ENCODE data around the gene REC114.
"Not testable (repeated sequence)": the region's sequence is repeated elsewhere in the genome, so short reads cannot be mapped to it uniquely, and the experiment has no call there.

Gene REC114

GRCh38 chr15:73485372-73485771 is 42.4 kb downstream of the REC114 start:
- Histone ChIP-seq H3K4me3 (ENCODE audit: low read depth, low read length) (no peak overlapping the region), H3K27ac (ENCODE audit: low read depth, low read length) (no peak overlapping the region), H3K27me3 (ENCODE audit: insufficient read depth, low read length) (peaks cover 7% of the 10 kb centered on the region; the same call in 1 of the 2 replicates), H2AFZ (ENCODE audit: low read length, unreplicated experiment) (no peak overlapping the region), H3K4me1 (ENCODE audit: control insufficient read depth, insufficient read depth, low read length, unreplicated experiment) (peaks cover 6% of the 10 kb centered on the region), H3K79me2 (ENCODE audit: control insufficient read depth, insufficient read depth, low read length, unreplicated experiment) (no peaks in the 10 kb centered on the region), H3K36me3 (ENCODE audit: insufficient read depth, low read length) (no peaks in the 10 kb centered on the region)

GRCh38 chr15:73485885-73486284 is 42.9 kb downstream of the REC114 start:
- H3K4me1 ChIP-seq (ENCODE audit: control insufficient read depth, insufficient read depth, low read length, unreplicated experiment); H2AFZ ChIP-seq (ENCODE audit: low read length, unreplicated experiment); H3K36me3 ChIP-seq (ENCODE audit: insufficient read depth, low read length); H3K27me3 ChIP-seq (ENCODE audit: insufficient read depth, low read length); H3K4me3 ChIP-seq (ENCODE audit: low read depth, low read length); H3K27ac ChIP-seq (ENCODE audit: low read depth, low read length); H3K79me2 ChIP-seq (ENCODE audit: control insufficient read depth, insufficient read depth, low read length, unreplicated experiment): not testable (repeated sequence)

GRCh38 chr15:73488698-73489097 is 45.7 kb downstream of the REC114 start:
- H3K27ac ChIP-seq (ENCODE audit: low read depth, low read length): no peak overlapping the region
- H3K4me3 ChIP-seq (ENCODE audit: low read depth, low read length): no peak overlapping the region
- H2AFZ ChIP-seq (ENCODE audit: low read length, unreplicated experiment): no peak overlapping the region

GRCh38 chr15:73493922-73494321 is 51.0 kb downstream of the REC114 start:
- peaks cover 34% of the 10 kb centered on the region for H3K27me3 ChIP-seq (ENCODE audit: insufficient read depth, low read length)
- H3K79me2 ChIP-seq (ENCODE audit: control insufficient read depth, insufficient read depth, low read length, unreplicated experiment): no peaks in the 10 kb centered on the region
- H3K4me1 ChIP-seq (ENCODE audit: control insufficient read depth, insufficient read depth, low read length, unreplicated experiment): no peaks in the 10 kb centered on the region
- no peak overlapping the region for H3K27ac ChIP-seq (ENCODE audit: low read depth, low read length)
- H3K36me3 ChIP-seq (ENCODE audit: insufficient read depth, low read length): no peaks in the 10 kb centered on the region
- no peak overlapping the region for H3K4me3 ChIP-seq (ENCODE audit: low read depth, low read length)
- H2AFZ ChIP-seq (ENCODE audit: low read length, unreplicated experiment): no peak overlapping the region

More at GRCh38 chr15:73488698-73489097, 45.7 kb downstream of the REC114 start:
- Histone ChIP-seq H3K4me1 (ENCODE audit: control insufficient read depth, insufficient read depth, low read length, unreplicated experiment) (peaks cover 6% of the 10 kb centered on the region), H3K27me3 (ENCODE audit: insufficient read depth, low read length) (peaks cover 23% of the 10 kb centered on the region), H3K79me2 (ENCODE audit: control insufficient read depth, insufficient read depth, low read length, unreplicated experiment) (no peaks in the 10 kb centered on the region), H3K36me3 (ENCODE audit: insufficient read depth, low read length) (no peaks in the 10 kb centered on the region)

- H3K4me1 ChIP-seq (ENCODE audit: control insufficient read depth, insufficient read depth, low read length, unreplicated experiment): no peaks in the 10 kb centered on the region
- H3K4me3 ChIP-seq (ENCODE audit: low read depth, low read length): no peak overlapping the region
- no peak overlapping the region for H2AFZ ChIP-seq (ENCODE audit: low read length, unreplicated experiment)
- no peaks in the 10 kb centered on the region for H3K79me2 ChIP-seq (ENCODE audit: control insufficient read depth, insufficient read depth, low read length, unreplicated experiment)
- no peak overlapping the region for H3K27ac ChIP-seq (ENCODE audit: low read depth, low read length)
- H3K27me3 ChIP-seq (ENCODE audit: insufficient read depth, low read length): peaks cover 41% of the 10 kb centered on the region
- H3K36me3 ChIP-seq (ENCODE audit: insufficient read depth, low read length): no peaks in the 10 kb centered on the region
Measured at GRCh38 chr15:73495181-73495580, 52.2 kb downstream of the REC114 start.

GRCh38 chr15:73500696-73501095 is 57.7 kb downstream of the REC114 start:
- no peaks in the 10 kb centered on the region for H3K4me1 ChIP-seq (ENCODE audit: control insufficient read depth, insufficient read depth, low read length, unreplicated experiment)
- no peaks in the 10 kb centered on the region for H3K79me2 ChIP-seq (ENCODE audit: control insufficient read depth, insufficient read depth, low read length, unreplicated experiment)
- no peak overlapping the region for H3K4me3 ChIP-seq (ENCODE audit: low read depth, low read length)
- no peak overlapping the region for H3K27ac ChIP-seq (ENCODE audit: low read depth, low read length)
- H3K36me3 ChIP-seq (ENCODE audit: insufficient read depth, low read length): no peaks in the 10 kb centered on the region
- H2AFZ ChIP-seq (ENCODE audit: low read length, unreplicated experiment): no peak overlapping the region
- peaks cover 20% of the 10 kb centered on the region for H3K27me3 ChIP-seq (ENCODE audit: insufficient read depth, low read length)

- Histone ChIP-seq H3K36me3 (ENCODE audit: insufficient read depth, low read length) (no peaks in the 10 kb centered on the region), H3K4me3 (ENCODE audit: low read depth, low read length) (no peak overlapping the region), H3K4me1 (ENCODE audit: control insufficient read depth, insufficient read depth, low read length, unreplicated experiment) (no peaks in the 10 kb centered on the region), H3K79me2 (ENCODE audit: control insufficient read depth, insufficient read depth, low read length, unreplicated experiment) (no peaks in the 10 kb centered on the region), H3K27ac (ENCODE audit: low read depth, low read length) (no peak overlapping the region), H3K27me3 (ENCODE audit: insufficient read depth, low read length) (peaks cover 3% of the 10 kb centered on the region; the same call in 1 of the 2 replicates), H2AFZ (ENCODE audit: low read length, unreplicated experiment) (no peak overlapping the region)
Measured at GRCh38 chr15:73504885-73505284, 61.9 kb downstream of the REC114 start.

GRCh38 chr15:73515527-73515926 is 72.6 kb downstream of the REC114 start:
- no peaks in the 10 kb centered on the region for H3K27me3 ChIP-seq (ENCODE audit: insufficient read depth, low read length)
- no peak overlapping the region for H3K4me3 ChIP-seq (ENCODE audit: low read depth, low read length)
- no peaks in the 10 kb centered on the region for H3K79me2 ChIP-seq (ENCODE audit: control insufficient read depth, insufficient read depth, low read length, unreplicated experiment)
- no peaks in the 10 kb centered on the region for H3K36me3 ChIP-seq (ENCODE audit: insufficient read depth, low read length)
- no peaks in the 10 kb centered on the region for H3K4me1 ChIP-seq (ENCODE audit: control insufficient read depth, insufficient read depth, low read length, unreplicated experiment)
- no peak overlapping the region for H2AFZ ChIP-seq (ENCODE audit: low read length, unreplicated experiment)
- H3K27ac ChIP-seq (ENCODE audit: low read depth, low read length): no peak overlapping the region

- Histone ChIP-seq H3K4me3 (ENCODE audit: low read depth, low read length) (no peak overlapping the region), H3K27me3 (ENCODE audit: insufficient read depth, low read length) (no peaks in the 10 kb centered on the region), H3K4me1 (ENCODE audit: control insufficient read depth, insufficient read depth, low read length, unreplicated experiment) (no peaks in the 10 kb centered on the region), H3K36me3 (ENCODE audit: insufficient read depth, low read length) (no peaks in the 10 kb centered on the region), H2AFZ (ENCODE audit: low read length, unreplicated experiment) (no peak overlapping the region), H3K27ac (ENCODE audit: low read depth, low read length) (no peak overlapping the region), H3K79me2 (ENCODE audit: control insufficient read depth, insufficient read depth, low read length, unreplicated experiment) (no peaks in the 10 kb centered on the region)
Measured at GRCh38 chr15:73517566-73517965, 74.6 kb downstream of the REC114 start.

- Histone ChIP-seq H2AFZ (ENCODE audit: low read length, unreplicated experiment) (no peak overlapping the region), H3K4me1 (ENCODE audit: control insufficient read depth, insufficient read depth, low read length, unreplicated experiment) (no peaks in the 10 kb centered on the region), H3K4me3 (ENCODE audit: low read depth, low read length) (no peak overlapping the region), H3K36me3 (ENCODE audit: insufficient read depth, low read length) (no peaks in the 10 kb centered on the region), H3K27me3 (ENCODE audit: insufficient read depth, low read length) (no peaks in the 10 kb centered on the region), H3K79me2 (ENCODE audit: control insufficient read depth, insufficient read depth, low read length, unreplicated experiment) (no peaks in the 10 kb centered on the region), H3K27ac (ENCODE audit: low read depth, low read length) (no peak overlapping the region)
Measured at GRCh38 chr15:73518180-73518862, 75.4 kb downstream of the REC114 start.

GRCh38 chr15:73518876-73519733 is 76.1 kb downstream of the REC114 start:
- Histone ChIP-seq H3K79me2 (ENCODE audit: control insufficient read depth, insufficient read depth, low read length, unreplicated experiment) (no peaks in the 10 kb centered on the region), H3K27ac (ENCODE audit: low read depth, low read length) (no peak overlapping the region), H3K4me3 (ENCODE audit: low read depth, low read length) (no peak overlapping the region), H2AFZ (ENCODE audit: low read length, unreplicated experiment) (no peak overlapping the region), H3K27me3 (ENCODE audit: insufficient read depth, low read length) (no peaks in the 10 kb centered on the region), H3K36me3 (ENCODE audit: insufficient read depth, low read length) (no peaks in the 10 kb centered on the region), H3K4me1 (ENCODE audit: control insufficient read depth, insufficient read depth, low read length, unreplicated experiment) (no peaks in the 10 kb centered on the region)

All from ACC112 (cell line).